Neural cell (in vitro differentiated cells): Measurements from ENCODE around the gene IGSF21. TPM values are rescaled to one million over a fixed set of nuclear protein-coding genes. Genes with fewer than 3 reads are reported as not detected.

Source experiments
- H2AFZ ChIP-seq: fragments of 200-600, 300-800 bp; sonication (generic), shearing (Covaris generic); 2 replicates; pipeline ENCODE4 v1.6.0; 2014; ENCODE audit warnings: low read depth, mild to moderate bottlenecking, antibody characterized with exemption, low read length, moderate library complexity
- H3F3A ChIP-seq: fragments of 200-600 bp; shearing (Covaris generic); 2 replicates; pipeline ENCODE4 v1.6.1; 2016; ENCODE audit warnings: mild to moderate bottlenecking, moderate library complexity, mixed read lengths, antibody characterized with exemption, low read length; ENCODE audit not compliant: insufficient read depth, poor library complexity, severe bottlenecking
- H3K27ac ChIP-seq: fragments of 200-600, 300-800 bp; sonication (generic), shearing (Covaris generic); 2 replicates; pipeline ENCODE4 v1.5.1; 2014; ENCODE audit warnings: mild to moderate bottlenecking, low read length, moderate library complexity
- H3K27me3 ChIP-seq: fragments of 300-800, 200-600 bp; sonication (generic), shearing (Covaris generic); 2 replicates; pipeline ENCODE4 v1.6.0; 2014; ENCODE audit warnings: mild to moderate bottlenecking, low read depth, low read length, moderate library complexity; ENCODE audit not compliant: insufficient read depth
- H3K36me3 ChIP-seq: fragments of 300-800, 200-600 bp; sonication (generic), shearing (Covaris generic); 2 replicates; pipeline ENCODE4 v1.5.1; 2014; ENCODE audit warnings: mild to moderate bottlenecking, antibody characterized with exemption, low read length, moderate library complexity; ENCODE audit not compliant: insufficient read depth
- H3K4me2 ChIP-seq: fragments of 300-800, 200-600 bp; sonication (generic), shearing (Covaris generic); 2 replicates; pipeline ENCODE4 v1.6.0; 2014; ENCODE audit warnings: mild to moderate bottlenecking, low read length
- H3K4me3 ChIP-seq: fragments of 300-800, 200-600 bp; sonication (generic), shearing (Covaris generic); 2 replicates; pipeline ENCODE4 v1.5.1; 2014; ENCODE audit warnings: mild to moderate bottlenecking, low read length, moderate library complexity
- H3K79me2 ChIP-seq: fragments of 200-600 bp; shearing (Covaris generic); replicated peaks from 2 replicates; pipeline ENCODE4 v1.6.0; 2014; ENCODE audit warnings: mild to moderate bottlenecking, low read length, moderate library complexity; ENCODE audit not compliant: insufficient read depth
- H3K9ac ChIP-seq: fragments of 300-800, 200-600 bp; sonication (generic), shearing (Covaris generic); 2 replicates; pipeline ENCODE4 v1.6.1; 2016; ENCODE audit warnings: mild to moderate bottlenecking, low read length, mixed read lengths
- H3K9me2 ChIP-seq: fragments of 200-600 bp; shearing (Covaris generic); 2 replicates; pipeline ENCODE4 v1.6.1; 2016; ENCODE audit warnings: mild to moderate bottlenecking, low read length, mixed read lengths; ENCODE audit not compliant: insufficient read depth
- H3K9me3 ChIP-seq: fragments of 200-600, 300-800 bp; sonication (generic), shearing (Covaris generic); 2 replicates; pipeline ENCODE4 v1.6.1; 2016; ENCODE audit warnings: mild to moderate bottlenecking, mixed run types, low read length, moderate library complexity, mixed read lengths
- H4K20me1 ChIP-seq: fragments of 200-600 bp; shearing (Covaris generic); 2 replicates; pipeline ENCODE4 v1.6.1; 2016; ENCODE audit warnings: mild to moderate bottlenecking, mixed run types; ENCODE audit not compliant: insufficient read depth
- EP300 ChIP-seq: fragments of 450-650 bp; conservative IDR thresholded peaks from 2 replicates; pipeline ENCODE4 v1.6.1; 2014; ENCODE audit warnings: antibody characterized with exemption, mild to moderate bottlenecking, moderate library complexity; ENCODE audit not compliant: poor library complexity, severe bottlenecking
- EZH2 ChIP-seq: fragments of 200-600, 300-800 bp; shearing (Covaris generic), sonication (generic); IDR thresholded peaks from 2 replicates; pipeline ENCODE4 v1.6.1; 2014; ENCODE audit warnings: antibody characterized with exemption, low read length, borderline replicate concordance, mild to moderate bottlenecking; ENCODE audit not compliant: insufficient read depth, poor library complexity, severe bottlenecking
- MXI1 ChIP-seq: fragments of 450-650 bp; conservative IDR thresholded peaks from 2 replicates; pipeline ENCODE4 v1.6.1; 2014; ENCODE audit warnings: antibody characterized with exemption, mild to moderate bottlenecking; ENCODE audit not compliant: poor library complexity, severe bottlenecking
- POLR2AphosphoS5 ChIP-seq: IDR thresholded peaks from 2 replicates; pipeline ENCODE4 v1.6.1; 2012
- RAD21 ChIP-seq: fragments of 450-650 bp; conservative IDR thresholded peaks from 2 replicates; pipeline ENCODE4 v1.6.1; 2014; ENCODE audit warnings: antibody characterized with exemption, mild to moderate bottlenecking, moderate library complexity
- SMC3 ChIP-seq: fragments of 450-650 bp; conservative IDR thresholded peaks from 2 replicates; pipeline ENCODE4 v1.6.1; 2014; ENCODE audit warnings: antibody characterized with exemption, mild to moderate bottlenecking, moderate library complexity; ENCODE audit not compliant: poor library complexity
- TAF1 ChIP-seq: IDR thresholded peaks from 2 replicates; pipeline ENCODE4 v1.6.1; 2012; ENCODE audit warnings: low read depth
- polyA plus RNA-seq: library from polyadenylated mRNA; depleted of rRNA; stranded (reverse); fragments of >200 nt; gene quantifications from 2 replicates; pipeline ENCODE4 v1.2.3, GENCODE V29; 2014
- TF ChIP-seq, protein P1 (sequence below): IDR thresholded peaks from 2 replicates; pipeline ENCODE4 v1.6.1; 2012; ENCODE audit warnings: borderline replicate concordance
- TF ChIP-seq, protein P2 (sequence below): fragments of 450-650 bp; IDR thresholded peaks from 2 replicates; pipeline ENCODE4 v1.5.1; 2014; ENCODE audit warnings: antibody characterized with exemption, mild to moderate bottlenecking, moderate library complexity; ENCODE audit not compliant: poor library complexity, severe bottlenecking

The IGSF21 gene
- polyA plus RNA-seq, 1 donor from 2014 or later: 2.4 TPM

DNA sequence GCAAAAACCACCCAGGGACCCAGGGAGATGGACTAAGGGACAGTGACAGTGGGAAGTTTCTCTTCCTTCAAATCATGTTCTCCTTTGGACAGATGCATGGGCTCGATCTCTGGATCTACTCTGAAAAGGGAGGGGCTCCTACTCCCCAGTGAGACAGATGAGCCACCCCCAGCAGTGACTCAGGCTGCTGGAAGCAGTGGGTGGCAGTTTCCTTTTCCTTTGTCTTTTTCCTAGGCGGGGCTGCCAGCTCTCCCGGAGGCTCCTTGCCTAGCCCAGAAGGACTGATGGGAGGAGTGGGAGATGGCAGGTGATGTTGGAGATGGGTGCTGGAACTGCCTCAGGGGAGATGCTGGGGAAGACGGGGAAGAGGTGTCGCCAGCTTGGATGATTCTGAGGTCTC, 41.0 kb upstream of the IGSF21 start:
- no peak overlapping the region for H3K27ac ChIP-seq
- H3K27me3 ChIP-seq: no peaks in the 10 kb centered on the region
- no peak overlapping the region for H3K4me2 ChIP-seq
- H3F3A ChIP-seq: no peaks in the 10 kb centered on the region
- H3K9me3 ChIP-seq: no peaks in the 10 kb centered on the region
- TF ChIP-seq MXI1 (no peak), POLR2AphosphoS5 (no peak), SMC3 (no peak), EP300 (no peak), TAF1 (no peak), EZH2 (no peak), RAD21 (no peak)
- TF ChIP-seq, protein P1, sequence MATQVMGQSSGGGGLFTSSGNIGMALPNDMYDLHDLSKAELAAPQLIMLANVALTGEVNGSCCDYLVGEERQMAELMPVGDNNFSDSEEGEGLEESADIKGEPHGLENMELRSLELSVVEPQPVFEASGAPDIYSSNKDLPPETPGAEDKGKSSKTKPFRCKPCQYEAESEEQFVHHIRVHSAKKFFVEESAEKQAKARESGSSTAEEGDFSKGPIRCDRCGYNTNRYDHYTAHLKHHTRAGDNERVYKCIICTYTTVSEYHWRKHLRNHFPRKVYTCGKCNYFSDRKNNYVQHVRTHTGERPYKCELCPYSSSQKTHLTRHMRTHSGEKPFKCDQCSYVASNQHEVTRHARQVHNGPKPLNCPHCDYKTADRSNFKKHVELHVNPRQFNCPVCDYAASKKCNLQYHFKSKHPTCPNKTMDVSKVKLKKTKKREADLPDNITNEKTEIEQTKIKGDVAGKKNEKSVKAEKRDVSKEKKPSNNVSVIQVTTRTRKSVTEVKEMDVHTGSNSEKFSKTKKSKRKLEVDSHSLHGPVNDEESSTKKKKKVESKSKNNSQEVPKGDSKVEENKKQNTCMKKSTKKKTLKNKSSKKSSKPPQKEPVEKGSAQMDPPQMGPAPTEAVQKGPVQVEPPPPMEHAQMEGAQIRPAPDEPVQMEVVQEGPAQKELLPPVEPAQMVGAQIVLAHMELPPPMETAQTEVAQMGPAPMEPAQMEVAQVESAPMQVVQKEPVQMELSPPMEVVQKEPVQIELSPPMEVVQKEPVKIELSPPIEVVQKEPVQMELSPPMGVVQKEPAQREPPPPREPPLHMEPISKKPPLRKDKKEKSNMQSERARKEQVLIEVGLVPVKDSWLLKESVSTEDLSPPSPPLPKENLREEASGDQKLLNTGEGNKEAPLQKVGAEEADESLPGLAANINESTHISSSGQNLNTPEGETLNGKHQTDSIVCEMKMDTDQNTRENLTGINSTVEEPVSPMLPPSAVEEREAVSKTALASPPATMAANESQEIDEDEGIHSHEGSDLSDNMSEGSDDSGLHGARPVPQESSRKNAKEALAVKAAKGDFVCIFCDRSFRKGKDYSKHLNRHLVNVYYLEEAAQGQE: no peak
- TF ChIP-seq, protein P2, sequence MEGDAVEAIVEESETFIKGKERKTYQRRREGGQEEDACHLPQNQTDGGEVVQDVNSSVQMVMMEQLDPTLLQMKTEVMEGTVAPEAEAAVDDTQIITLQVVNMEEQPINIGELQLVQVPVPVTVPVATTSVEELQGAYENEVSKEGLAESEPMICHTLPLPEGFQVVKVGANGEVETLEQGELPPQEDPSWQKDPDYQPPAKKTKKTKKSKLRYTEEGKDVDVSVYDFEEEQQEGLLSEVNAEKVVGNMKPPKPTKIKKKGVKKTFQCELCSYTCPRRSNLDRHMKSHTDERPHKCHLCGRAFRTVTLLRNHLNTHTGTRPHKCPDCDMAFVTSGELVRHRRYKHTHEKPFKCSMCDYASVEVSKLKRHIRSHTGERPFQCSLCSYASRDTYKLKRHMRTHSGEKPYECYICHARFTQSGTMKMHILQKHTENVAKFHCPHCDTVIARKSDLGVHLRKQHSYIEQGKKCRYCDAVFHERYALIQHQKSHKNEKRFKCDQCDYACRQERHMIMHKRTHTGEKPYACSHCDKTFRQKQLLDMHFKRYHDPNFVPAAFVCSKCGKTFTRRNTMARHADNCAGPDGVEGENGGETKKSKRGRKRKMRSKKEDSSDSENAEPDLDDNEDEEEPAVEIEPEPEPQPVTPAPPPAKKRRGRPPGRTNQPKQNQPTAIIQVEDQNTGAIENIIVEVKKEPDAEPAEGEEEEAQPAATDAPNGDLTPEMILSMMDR: no peak
- no peak overlapping the region for H3K9ac ChIP-seq
- no peaks in the 10 kb centered on the region for H3K36me3 ChIP-seq
- no peak overlapping the region for H2AFZ ChIP-seq
- H3K9me2 ChIP-seq: no peaks in the 10 kb centered on the region
- no peaks in the 10 kb centered on the region for H4K20me1 ChIP-seq
- no peaks in the 10 kb centered on the region for H3K79me2 ChIP-seq
- no peak overlapping the region for H3K4me3 ChIP-seq

DNA sequence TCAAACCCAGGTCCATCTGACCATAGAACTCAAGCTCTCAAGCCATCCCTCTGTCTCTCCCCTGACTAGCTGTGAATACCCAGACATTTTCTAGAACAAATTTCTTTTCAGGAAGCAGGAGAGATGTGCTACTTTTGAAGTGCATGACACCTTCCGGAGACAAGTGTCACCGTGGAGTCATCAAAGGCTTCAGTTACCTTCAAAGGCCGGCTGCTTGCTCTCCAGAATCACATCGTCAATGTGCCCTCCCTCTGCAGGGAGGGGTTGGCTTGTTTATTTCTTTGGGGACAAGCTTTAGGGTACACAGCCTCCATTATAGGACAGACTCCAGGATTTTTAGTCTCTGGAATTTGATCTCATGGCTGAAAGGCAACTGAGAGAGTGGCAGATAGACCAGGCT, 37.7 kb upstream of the IGSF21 start:
- TF ChIP-seq EZH2 (no peak), EP300 (no peak), POLR2AphosphoS5 (no peak), TAF1 (no peak), SMC3 (no peak)
- TF ChIP-seq, protein P2: no peak
- H2AFZ ChIP-seq: no peak overlapping the region
- no peak overlapping the region for H3K4me2 ChIP-seq
- H3K36me3 ChIP-seq: no peaks in the 10 kb centered on the region
- H4K20me1 ChIP-seq: no peaks in the 10 kb centered on the region
- H3K9ac ChIP-seq: no peak overlapping the region
- no peaks in the 10 kb centered on the region for H3K79me2 ChIP-seq
- H3K27me3 ChIP-seq: no peaks in the 10 kb centered on the region
- H3K27ac ChIP-seq: no peak overlapping the region
- H3F3A ChIP-seq: no peaks in the 10 kb centered on the region
- H3K9me2 ChIP-seq: no peaks in the 10 kb centered on the region
- no peaks in the 10 kb centered on the region for H3K9me3 ChIP-seq
- no peak overlapping the region for H3K4me3 ChIP-seq
